Activated CD8-positive, alpha-beta memory T cell treated with anti-CD3 and anti-CD28 coated beads, Interleukin-2, amount 50 U/mL, for 4 hours (primary cell): ENCODE data around the gene UGT1A3.

Experiments used
- DNase-seq: peaks from one replicate; pipeline ENCODE4 v3.0.0-alpha.2; 2020

Gene UGT1A3

DNA sequence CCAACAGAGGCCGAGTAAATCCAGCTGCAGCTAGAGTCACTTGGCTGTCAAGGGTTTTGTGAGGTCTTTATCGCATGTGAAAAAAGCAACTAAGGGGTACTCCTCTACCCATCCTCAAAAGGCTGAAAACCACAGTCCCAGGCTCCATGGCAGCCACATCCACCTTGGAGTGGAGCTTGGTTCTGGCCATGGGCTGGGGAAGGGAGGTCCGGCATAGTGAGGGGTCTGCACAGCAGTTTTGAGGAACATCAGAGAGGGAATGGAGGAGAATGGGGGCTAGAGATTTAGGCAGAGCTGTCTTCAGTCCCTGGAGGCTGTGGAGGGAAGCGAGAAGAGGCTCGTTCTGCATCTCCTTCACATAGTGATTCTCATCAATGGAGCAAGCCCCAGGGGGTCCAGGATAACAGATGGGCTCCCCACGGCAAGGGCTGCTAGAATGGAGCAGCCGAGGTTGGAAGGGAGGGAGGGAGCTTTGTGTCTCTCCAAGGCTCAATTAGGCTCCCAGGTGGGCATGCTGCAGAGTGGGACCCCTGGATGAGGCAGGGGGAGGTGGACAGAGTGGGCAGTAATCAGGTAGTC is 70.3 kb downstream of the UGT1A3 start:
- no peak for DNase-seq

DNA sequence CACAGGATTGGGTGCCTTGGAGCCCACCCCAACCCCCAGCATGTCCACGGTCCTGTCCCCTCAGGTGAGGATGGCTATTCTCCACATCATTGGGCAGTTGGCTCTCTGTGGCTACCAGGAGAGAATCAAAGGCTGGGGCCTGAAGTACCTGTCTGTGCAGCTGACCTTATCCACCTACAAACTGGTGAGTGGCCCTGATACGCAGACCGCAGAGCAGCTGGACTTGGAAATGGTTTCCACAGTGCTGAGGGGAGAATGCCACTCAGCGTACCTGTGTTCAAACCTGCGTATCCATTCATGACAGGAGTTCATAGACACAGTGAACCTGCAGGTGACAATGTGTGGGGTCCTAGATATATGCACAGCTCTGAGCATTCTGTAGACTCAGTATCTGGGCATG is 70.9 kb downstream of the UGT1A3 start:
- DNase-seq = no peak

DNA sequence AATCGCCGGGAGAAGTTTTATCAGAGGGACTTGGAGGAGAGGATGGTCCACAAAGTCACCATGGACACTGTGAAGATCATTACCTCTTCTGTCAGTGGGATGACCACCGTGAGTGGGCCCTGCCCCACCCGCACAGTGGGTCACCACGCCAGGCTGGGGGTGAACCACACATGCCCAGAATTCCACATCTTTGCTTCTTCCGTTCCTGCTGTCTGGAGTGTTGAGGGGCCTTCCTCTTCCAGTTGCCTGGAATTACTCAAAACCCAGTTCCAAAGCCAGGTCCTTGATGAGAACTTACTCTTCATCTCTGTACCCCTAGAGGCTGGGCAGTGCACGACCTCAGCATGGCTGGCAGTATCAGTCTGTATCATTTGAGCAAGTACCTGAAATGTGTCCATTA is 71.4 kb downstream of the UGT1A3 start:
- no peak for DNase-seq

DNA sequence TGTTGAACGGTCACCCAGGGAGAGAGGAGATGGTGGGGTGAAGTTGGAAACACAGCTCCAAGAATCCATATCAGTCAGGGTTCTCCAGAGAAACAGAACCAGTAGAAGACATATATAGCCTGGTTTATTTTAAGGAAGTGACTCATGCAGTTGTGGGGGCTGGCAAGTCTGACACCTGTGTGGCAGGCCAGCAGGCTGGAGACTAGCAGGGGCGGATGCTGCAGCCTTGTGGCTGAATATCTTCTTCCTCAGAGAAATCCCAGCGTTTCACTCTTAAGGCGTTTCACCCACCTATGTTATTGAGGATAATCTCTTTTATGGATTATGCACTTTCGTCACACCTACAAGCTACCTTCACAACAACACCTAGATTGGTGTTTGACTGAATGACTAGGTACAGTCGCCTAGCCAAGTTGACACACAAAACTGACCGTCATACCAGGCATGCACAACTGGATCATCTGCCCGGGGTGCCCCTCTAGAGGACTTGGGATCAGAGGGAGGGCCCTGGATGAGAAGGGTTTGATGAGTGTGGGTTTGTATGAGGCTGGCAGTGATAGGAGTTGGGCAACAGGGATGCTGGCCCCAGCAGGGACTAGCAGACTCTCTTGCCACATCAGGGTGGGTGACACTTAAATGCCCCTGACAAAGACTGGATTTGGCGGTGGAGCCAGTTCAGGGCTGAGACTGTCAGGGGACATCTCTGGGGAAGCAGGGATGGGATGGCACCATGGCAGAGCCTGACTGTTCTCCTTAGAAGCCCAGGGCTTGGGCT is 72.7 kb downstream of the UGT1A3 start:
- DNase-seq = no peak

DNA sequence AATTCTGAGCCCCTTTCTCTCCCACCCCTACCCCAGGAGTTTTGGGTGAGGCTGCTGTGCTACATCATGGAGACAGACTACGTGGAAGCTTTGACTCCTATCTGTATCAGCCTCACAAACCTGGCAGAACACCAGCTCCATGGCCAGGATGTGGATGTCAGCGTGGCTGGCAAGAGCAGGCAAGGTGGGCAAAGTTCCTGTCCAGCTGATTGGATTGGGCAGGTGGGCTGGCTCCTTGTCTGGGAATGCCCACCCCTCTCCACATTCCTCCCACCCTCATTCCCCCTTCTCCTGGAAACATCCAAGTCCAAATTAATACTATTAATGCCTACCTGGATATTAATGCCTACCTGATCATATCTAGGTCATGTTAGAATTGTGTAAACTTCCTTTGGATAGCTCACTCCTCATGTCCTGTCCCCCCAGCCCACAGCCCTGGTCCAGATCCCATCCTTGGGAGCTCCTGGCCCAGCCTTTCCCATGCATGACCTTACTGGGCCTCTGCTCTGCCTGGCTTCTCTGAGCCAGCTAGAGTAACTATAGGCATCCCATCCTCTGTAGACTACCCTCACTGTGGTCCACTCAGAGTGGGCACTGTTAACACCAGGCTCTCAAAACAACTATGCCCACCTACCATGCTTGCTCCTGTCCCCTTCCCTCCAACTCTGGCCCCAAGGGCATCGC is 73.4 kb downstream of the UGT1A3 start:
- no peak for DNase-seq

DNA sequence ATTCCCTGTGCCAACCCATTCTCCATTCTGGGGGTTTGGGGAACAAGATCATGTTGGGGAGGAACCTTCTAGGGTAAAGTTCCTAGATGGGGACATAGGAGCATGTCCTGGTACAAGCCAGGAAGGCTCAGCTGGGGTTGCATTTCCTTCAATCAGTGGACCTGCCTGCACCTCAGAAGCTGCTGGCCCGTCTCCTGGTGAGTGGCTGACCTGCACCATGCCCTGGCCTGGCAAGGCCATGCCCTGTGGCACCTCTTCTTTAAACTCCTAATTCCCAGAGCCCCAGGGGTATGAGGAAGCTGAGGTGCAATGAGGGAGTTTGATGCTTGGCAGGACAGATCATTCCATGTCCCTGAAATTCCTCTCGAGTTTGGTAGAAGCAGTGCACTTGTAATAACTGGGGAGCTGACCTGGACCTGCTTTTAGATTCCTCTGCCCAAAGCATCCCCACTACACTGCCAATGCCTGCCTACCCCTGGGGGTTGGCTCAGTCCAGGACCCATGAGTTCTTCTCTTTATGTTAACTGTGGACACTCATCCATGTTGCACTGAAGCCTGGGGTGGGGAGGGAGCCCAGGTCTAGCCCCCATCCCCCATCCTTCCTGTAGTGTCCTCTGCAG is 74.6 kb downstream of the UGT1A3 start:
- DNase-seq = no peak

DNA sequence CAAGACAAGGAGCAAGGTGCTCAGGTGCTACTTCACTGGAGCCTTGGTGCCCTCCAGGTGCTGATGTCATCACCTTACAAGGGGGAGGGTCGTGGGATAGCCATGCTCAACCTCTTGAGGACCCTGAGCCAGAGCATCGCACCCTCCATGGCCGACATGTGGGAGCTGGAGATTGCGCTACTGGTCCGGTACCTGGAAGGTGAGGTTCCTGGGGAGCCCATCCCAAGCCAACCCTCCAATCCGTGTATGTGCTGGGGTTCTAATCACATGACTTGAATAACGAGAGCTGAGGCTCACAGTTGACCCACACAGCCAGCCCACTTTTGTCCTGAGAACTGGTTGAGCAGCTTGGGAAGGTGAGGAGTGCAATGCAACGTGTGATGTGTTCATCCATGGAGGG is 75.2 kb downstream of the UGT1A3 start:
- no peak for DNase-seq

DNA sequence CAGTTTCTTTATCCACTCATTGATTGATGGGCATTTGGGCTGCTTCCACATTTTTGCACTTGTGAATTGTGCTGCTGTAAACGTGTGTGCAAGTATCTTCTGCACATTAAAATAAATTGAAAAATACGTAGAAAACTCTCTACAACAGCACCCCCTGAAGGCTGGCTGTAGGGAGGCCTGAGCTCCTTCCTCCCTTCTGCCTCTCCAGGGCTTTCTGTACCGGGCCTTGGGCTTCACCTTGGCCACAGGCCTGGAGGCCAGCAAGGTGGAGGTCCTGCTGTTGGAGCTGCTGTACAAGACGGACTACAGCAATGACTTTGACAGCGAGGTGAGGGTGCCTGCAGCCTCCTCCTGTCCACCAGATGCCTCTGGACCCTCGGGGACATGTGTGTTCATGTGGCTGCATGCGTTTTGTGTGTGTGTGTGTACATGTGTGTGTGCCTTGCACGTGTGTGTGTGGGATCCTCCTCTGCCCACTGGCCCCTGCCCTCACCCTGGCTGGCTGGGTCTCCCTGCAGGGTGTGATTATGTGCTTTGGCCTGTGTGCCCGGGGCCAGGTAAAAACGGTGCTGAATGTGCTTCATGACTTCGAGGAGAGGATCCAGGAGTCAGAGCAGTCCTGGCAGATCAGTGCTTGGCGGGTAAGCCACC is 78.5 kb downstream of the UGT1A3 start:
- DNase-seq = no peak

DNA sequence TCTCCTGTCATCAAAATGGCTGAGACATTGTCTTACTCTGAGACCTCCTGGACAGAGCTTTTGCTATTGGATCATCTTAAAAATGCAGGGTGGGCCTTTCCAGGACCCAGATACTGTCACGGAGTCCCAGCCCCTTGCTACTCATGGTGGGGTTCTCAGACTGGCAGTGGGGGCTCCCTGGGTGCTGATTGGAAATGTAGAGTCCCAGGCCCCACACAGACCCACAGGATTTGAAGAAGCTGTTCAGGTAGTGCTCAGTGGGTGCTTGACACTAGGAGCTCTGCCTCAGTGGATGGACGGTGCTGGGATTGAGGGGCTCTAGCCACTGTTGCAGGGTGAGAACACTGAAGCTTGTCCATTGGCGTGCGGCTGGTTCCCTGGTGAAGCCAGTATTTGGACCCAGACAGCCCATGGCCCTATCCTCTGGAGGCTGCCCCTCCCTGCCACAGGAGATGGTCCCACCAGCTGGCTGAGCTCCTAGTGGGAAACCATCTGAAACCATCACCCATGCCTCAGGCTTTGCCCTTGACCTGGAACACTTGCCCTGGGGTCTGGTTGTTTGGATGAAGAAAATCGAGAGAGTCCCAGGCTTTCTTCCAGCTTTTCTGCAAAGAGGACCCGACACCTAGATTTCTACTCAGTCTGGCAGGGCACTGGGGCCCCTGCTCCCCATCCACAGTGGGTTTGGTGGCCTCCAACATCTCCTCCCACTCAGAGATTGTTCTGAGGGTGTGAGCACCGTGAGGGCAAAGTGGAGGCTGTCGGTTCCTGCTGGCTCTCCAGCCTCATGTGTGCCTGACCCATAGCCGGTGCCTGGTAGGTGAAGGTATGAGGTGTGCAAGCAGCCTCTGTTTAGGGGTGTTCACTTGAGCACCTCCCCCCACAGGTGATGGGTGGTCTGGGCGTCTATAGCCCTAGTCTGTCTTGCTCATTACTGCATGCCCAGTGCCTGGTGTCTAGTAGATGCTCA is 79.4 kb downstream of the UGT1A3 start:
- no peak for DNase-seq

DNA sequence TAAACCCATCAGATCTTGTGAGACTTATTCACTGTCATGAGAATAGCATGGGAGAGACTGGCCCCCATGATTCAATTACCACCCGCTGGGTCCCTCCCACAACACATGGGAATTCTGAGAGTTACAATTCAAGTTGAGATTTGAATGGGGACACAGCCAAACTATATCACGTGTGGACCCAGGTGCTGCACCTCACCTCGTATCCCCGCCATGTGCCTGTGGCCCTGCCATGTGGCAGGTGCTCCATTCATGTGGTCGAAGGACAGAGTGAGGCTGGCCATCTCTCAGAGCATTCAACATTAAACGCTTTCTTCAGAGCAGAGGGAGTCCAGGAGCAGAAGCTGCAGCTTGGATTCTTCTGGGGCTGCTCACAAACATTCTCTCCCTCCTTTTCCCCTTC is 81.5 kb downstream of the UGT1A3 start:
- no peak for DNase-seq

DNA sequence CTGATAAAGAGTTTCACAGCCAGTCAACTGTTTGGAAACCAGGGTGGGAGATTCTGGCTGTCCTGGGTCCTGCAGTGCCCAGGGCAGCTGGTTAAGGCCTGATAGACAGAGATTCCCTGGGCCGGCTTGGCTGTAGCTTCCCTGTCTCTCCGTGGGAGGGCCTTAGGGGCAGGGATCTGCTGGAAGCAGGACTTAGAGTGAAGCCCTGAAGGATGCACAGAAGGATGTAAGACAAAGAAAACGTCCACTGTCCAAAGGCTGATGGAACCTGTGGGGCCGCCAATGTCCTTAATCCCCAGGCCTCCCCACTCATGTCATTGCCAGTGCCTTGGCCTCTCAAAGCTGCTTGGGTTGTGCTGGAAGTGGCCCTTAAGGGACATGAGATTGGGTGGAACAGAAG is 82.2 kb downstream of the UGT1A3 start:
- no peak for DNase-seq

DNA sequence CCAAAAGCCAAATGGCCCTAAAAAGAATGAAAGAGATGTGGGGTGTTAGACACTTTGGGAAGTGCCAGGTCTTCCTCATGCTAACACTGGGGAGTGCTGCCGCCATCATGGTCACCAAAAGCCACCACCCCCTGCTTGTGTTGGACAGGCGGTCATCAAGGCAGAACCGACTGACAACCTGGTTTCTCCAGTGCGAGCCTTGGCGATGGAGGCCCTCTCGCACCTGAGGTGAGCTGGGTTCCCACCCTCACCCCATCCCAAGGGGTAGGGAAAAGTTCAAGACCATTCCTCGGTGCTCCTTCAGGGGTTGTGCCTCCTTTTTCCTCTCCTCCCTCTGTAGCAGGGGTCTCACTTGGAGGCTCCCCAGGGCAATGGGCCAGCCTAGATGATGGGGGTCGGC is 82.9 kb downstream of the UGT1A3 start:
- DNase-seq = no peak

DNA sequence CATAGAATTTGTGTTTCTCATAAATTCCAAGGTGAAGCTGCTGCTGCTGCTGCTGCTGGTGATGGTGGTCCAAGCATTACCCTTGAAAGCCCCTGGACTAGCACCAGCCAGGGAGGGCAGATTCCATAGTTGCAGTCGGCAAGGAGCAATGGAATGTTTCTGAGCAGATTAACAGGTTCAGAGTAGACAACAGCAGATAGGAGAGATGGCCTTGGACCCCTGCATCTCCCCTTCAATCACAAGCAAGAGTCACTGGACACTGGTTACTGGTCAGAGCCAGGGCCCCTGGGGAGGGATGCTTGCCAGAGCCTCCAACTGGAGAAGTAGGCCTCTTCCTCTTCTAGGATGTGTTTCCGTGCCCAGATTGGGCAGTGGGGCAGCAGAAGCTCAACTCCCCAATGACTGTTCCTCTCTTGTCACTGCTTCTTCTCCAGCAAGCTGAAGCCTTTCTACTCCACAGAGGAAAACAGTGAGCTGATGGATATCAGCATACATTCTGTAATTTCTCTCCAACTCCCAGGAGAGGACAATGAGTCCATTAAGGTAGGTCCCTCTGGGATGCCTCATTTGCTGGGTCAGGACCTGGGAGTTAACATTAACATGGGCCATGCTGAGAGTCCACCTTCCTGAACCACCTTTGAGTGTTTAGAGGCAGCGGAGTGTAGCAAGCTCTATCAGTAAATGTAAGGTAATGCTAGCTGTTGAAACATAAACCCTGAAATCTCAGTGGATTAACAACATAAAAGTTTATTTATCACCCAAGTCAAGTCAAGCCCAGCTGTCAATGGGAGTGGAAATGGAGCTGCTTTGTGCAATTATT is 84.6 kb downstream of the UGT1A3 start:
- no peak for DNase-seq

DNA sequence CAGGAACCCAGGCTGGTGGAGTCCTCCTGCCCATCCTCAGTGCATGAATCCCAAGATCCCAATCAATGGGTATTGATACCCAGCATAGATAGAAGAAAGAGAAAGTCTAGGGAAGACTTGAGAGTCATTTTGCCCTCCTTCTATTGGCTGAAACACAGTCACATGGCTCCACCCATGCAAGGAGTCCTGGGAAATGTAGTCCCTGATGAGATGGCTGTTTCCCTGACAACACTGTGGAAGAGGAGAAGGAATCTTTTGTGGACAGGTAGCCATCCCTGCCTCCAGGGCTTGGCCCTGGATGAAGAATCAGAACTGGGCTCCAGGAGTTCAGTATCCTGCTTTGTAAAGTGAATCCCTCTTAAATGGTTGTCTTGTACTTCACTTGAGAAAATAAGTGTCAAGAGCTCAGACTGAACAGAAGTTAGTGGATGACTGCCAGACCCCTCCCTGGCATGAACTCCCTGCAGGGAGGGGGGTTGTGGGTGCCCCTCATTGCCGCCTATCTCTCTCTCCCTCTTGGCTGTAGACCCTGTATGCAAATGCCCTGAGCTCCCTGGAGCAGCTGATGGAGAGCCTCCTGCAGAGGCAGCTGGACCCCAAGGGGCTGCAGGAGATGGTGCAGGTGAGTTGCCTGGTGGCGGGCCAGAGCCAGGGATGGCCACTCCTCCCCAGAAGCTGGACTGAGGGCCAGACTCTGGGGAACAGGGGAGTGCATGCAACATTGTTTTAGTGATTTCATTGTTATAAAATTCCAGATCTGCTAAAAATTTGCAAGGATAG is 85.4 kb downstream of the UGT1A3 start:
- no peak for DNase-seq

DNA sequence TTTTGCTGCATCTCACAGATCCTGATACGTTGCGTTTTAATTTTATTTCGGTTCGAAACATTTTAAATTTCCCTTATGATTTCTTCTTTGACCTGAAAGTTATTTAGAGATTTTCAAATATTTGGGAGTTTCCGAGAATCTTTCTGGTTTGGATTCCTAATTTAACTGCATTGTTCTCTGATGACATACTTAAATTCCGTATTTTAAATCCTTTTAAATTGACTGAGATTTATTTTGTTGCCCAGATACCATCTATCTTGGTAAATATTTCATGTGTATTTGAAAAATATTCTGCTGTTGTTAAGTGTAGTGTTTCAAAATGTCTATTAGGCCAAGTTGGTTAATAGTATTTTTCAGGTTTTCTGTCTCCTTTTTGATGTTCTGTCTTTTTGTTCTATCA is 87.0 kb downstream of the UGT1A3 start:
- DNase-seq = no peak

DNA sequence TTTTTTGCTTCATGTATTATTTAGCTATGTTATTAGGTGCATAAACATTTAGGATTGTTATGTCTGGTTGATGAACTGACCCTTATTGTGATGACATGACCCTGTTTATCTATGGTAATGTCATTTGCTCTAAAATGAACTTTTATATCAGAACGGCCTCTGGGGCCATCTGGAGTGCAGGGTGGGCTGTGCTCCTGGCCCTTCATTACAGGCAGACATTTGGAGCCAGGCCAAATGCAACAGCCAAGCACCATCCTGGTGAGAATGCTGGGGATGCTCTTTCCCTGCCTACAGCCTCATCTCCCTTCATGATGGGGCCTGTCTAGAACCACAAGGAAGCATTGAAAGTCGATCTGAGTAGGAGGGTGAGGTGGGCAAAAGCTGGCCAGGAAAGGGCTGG is 87.5 kb downstream of the UGT1A3 start:
- no peak for DNase-seq

DNA sequence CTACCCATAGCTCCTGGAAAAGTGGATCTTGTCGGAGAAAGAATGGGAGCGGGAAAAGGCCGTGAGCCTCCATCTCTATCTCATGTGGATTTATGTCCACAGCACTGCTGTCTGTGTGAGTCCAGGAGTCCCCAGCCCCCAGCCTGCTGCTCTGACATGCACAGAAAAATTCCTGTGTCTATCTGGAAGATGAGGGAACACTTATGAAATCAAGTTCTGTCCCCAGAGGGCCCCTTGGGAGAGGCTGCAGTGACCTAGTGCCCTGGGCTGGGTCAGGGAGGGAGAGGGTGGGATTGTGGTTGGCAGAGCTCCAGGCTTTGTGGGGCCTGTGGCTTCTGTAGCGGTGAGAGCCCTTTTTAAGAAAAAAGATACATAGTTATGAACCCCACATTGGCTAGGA is 87.9 kb downstream of the UGT1A3 start:
- no peak for DNase-seq

DNA sequence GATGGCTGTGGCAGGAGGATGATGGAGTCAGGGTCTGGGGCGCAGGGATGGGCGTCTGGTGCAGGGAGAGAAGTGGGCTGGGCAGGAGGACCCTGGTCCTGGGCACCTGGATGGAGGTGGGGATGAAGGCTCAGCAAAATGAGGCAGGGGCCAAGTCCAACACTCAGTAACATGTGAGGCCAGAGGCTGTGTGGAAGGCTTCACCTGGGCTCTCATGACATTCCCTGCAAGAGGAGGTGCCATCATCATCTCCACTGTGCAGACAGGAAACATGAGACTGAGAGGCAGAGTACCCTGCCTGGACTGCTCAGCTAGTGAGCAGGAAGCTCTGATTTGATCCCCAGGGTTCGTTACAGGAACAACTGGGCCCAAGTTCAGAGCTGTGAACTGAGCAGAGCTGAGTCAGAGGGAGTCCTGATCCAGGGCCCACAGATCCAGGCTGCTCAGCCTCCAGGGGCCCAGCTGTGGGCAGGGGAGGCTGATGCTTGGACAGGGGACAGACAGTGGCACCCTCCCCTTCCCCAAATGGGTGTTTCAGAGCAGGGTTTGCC is 88.6 kb downstream of the UGT1A3 start:
- DNase-seq = no peak

DNA sequence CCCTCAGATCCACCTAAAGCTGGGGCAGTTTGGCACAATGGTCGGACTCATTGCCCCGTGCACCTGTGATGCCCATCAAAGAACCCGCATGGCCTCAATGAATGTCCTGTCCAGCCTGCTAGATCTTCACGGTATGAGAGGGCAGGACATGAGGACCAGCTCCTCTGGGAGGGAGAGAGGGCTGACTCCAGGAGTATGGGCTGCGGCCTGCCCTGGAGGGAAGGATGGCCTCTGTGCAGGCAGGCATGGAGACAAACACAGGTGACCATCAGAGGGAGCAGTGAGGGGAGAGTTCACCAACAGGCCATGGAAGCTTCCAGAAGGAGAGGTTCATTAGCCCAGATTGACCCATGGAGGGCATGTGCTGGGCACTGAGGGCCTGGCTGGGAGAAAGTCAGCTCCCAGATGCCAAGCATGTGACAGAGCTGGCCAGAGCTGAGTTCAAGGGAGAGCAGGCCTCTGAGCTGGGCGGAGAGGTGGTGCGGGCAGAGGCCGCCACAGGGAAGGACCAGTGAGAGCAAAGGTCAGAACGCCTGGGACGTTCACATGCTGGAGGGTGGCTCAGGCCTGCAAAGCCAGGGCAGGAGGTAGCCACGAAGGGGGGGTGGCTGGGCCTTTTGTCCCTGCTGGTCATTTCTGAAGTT is 89.3 kb downstream of the UGT1A3 start:
- no peak for DNase-seq
